GM20000 (cell line): Measurements from ENCODE around the gene PADI4.
A peak's percentile ranks its signal among the peaks of the same experiment; 100 is the strongest.
"Not testable (repeated sequence)": the region's sequence is repeated elsewhere in the genome, so short reads cannot be mapped to it uniquely, and the experiment has no call there.

Experiments used
- DNase-seq: peaks from one replicate; pipeline ENCODE4 v3.0.0; 2012; ENCODE audit warnings: low spot score
- CTCF ChIP-seq: IDR thresholded peaks from 2 replicates; pipeline ENCODE4 v1.5.1; 2012; ENCODE audit warnings: mild to moderate bottlenecking, control low read depth; ENCODE audit errors: extremely low read depth, missing control alignments

Gene PADI4

GRCh38 chr1:17400725-17401341 lies 92.8 kb downstream of the PADI4 start:
- DNase-seq, result no peak
- TF ChIP-seq CTCF, result no peak

- no peak for TF ChIP-seq CTCF
- no peak for DNase-seq
Measured at GRCh38 chr1:17401841-17402240, 93.8 kb downstream of the PADI4 start.

DNA sequence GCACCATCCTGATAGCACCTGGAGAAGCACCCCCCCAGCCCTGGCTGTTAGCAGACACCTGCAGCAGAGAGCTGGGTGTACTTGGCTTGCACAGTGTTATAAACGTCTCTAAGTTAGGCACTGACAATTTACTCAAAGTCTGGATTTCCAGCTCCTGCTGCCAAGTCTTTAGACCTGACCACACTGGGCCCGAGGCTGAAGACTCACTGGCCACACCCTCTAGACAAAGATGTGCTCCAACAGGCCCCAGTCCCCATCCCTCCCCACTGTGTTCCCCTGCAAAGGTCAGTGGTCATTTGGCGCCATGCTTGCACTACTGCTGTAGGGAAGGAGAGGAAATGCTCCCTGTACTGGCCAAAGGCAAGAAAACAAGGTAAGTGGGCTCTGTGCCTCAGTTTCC lies 95.1 kb downstream of the PADI4 start:
- no peak for TF ChIP-seq CTCF
- DNase-seq, result no peak

DNA sequence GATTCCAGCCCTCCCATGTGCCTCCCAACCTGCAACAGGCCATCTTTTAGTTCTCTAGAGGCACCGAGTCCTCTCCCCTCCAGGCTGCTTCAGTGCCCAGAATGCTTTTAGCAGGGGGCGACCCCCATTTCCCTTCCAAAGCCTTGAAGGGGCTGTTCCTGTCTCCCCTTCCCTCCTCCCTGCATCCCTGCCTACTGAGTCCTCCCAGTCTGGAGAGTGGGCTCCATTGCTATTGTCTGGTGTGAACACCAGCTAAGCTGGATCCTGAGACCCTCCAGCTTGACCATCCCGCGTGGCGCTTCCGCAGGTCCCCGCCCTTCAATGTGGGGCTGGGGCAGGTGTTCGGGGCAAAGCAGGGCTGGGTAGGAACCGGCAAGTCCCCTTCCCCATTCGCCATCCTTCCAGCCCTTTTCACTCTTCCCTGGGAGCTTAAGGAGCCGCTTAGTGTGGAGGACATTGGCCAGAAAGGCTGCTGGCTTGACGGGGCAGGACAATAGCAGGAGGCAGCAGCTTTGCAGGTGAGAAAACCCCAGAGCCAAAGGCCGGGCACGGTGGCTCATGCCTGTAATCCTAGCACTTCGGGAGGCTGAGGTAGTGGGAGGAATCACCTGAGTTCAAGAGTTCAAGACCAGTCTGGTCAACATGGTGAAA lies 96.2 kb downstream of the PADI4 start:
- DNase-seq, result no peak
- no peak for TF ChIP-seq CTCF

GRCh38 chr1:17404820-17405219 lies 96.8 kb downstream of the PADI4 start:
- no peak for DNase-seq
- TF ChIP-seq CTCF, result no peak

GRCh38 chr1:17405898-17406759 lies 98.1 kb downstream of the PADI4 start:
- TF ChIP-seq CTCF, result peak; percentile 60
- peak; percentile 69 for DNase-seq

- not testable (repeated sequence) for DNase-seq
Measured at GRCh38 chr1:17406760-17407475, 98.9 kb downstream of the PADI4 start.

DNA sequence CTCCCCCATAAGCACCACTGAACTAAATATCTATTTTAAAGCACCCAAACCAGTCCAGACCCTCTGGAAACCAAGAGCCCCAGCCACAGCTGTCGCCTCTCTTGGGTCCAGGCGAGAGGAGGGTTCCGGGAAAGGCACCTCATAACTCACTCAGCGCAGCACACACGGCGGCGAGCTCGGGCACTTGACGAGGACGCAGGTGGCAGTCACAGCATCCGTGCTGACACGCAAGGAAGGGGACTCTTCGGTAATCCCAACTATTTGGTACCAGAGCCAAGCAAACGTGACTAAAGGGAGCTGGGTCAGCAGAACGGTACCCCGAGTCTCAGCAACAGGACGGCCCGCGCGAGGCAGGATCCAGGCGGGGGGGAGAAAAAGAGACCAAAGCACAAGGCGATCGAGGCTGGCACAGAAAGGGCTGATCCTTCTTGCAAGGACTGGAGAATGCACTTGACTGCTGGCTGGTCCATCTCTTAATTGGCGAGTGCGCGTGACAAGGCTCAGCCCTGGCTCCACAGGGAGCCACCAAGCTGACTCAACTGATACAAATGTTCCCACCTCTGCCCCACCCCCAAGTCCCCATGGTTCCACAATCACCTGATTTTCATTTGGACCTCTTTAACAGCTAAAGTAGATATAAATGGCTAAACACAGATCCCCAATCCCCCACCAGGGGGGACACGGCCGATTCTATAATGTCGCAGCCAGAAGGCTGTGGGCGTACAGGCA lies 100.0 kb downstream of the PADI4 start:
- not testable (repeated sequence) for DNase-seq
